Activated CD4-positive, alpha-beta T cell treated with anti-CD3 and anti-CD28 coated beads, Interleukin-2, amount 50 U/mL, for 24 hours (primary cell): ENCODE data around the gene PGD.
"Not testable (repeated sequence)": the region's sequence is repeated elsewhere in the genome, so short reads cannot be mapped to it uniquely, and the experiment has no call there.

ENCODE experiments used
- DNase-seq, 2 donors: peaks; one replicate each; pipeline ENCODE4 v3.0.0-alpha.2; 2020; ENCODE audit warnings: low read depth in 1 of 2, low spot score in 1 of 2

Gene PGD

DNA sequence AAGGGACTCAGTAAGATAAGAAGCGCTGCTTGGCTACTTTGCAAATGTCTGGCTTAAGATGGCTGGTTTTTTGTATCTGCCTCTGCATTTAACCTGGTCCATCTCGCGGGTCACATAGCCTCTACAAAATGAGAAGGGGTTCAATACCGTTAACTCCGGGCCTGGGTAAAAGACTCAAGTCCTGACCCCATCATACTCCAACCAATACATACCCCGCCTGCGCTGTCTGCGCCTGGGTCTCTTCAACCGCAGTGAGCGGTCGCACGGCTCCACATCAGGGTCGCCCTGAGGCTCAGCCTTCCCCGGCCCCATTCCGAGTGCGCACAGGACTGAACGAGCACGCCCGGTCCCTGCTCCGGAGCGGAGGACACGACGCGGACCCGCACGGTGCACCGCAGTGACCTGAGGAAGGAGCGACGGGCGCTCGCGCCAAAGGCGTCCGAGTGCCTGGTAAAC, 558 bp upstream of the PGD start:
- no peak for DNase-seq

DNA sequence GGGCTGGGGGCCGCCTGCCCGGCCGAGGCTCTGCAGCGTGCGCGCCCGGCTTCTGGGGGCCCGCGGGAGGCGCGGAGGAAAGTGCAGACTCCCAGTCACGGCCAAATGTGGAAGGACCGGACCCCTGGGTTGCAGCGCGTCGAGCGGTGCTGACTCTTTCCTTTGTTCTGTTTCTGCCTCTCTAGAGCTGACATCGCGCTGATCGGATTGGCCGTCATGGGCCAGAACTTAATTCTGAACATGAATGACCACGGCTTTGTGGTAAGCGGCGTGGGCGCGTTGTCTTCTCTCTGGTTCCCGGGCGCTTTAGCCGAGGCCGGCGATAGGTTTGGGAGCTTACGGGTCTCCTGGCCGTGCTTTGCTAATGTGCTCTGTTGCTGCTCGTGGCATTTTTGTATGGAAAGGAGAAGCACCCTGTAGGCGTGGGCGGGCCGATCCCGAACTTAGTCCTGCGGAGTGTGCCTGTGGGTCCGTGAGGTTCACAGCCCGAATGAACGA, 629 bp downstream of the PGD start:
- DNase-seq, result no peak

- no peak for DNase-seq
Measured at GRCh38 chr1:10400013-10400412, 1.1 kb downstream of the PGD start.

DNA sequence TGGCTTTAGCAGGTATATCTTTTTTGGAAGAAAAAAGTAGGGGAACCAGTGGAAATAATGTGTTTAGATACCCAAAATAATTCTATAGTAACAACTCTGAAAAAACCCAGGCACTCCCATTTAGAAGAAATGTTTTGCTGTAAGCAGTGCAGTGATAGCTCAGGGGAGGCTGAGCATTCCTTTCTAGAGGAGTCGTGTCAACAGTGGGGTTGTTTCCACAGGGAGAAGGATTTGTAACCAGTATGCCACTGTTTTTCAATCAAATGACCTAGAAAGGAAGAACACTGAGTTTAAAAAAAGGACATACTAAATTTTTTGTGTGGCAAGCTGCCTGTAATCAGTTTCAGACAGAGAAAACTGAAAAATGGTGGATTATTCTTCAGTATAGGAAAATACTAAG, 2.4 kb downstream of the PGD start:
- no peak for DNase-seq

DNA sequence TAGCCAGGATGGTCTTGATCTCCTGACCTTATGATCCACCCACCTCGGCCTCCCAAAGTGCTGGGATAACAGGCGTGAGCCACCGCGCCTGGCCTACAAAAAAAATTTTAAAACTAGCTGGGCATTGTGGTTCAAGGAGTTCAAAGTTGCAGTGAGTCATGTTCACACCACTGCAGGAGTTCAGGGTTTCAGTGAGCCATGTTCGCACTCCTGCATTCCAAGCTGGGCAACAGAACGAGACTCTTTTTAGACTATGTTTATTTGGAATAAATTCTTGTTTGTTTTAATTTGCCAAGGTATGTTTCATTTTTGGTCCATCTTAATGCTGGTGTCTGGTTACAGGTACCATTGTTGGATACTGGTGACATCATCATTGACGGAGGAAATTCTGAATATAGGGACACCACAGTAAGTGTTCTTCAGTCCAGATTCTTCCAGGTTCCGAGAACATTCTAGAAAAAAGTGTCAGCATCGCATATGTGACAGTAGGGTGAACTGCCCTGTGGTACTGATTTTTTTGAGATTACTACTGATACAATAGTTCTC, 3.9 kb downstream of the PGD start:
- no peak for DNase-seq

GRCh38 chr1:10407201-10407600, 8.3 kb downstream of the PGD start:
- DNase-seq, result no peak

DNA sequence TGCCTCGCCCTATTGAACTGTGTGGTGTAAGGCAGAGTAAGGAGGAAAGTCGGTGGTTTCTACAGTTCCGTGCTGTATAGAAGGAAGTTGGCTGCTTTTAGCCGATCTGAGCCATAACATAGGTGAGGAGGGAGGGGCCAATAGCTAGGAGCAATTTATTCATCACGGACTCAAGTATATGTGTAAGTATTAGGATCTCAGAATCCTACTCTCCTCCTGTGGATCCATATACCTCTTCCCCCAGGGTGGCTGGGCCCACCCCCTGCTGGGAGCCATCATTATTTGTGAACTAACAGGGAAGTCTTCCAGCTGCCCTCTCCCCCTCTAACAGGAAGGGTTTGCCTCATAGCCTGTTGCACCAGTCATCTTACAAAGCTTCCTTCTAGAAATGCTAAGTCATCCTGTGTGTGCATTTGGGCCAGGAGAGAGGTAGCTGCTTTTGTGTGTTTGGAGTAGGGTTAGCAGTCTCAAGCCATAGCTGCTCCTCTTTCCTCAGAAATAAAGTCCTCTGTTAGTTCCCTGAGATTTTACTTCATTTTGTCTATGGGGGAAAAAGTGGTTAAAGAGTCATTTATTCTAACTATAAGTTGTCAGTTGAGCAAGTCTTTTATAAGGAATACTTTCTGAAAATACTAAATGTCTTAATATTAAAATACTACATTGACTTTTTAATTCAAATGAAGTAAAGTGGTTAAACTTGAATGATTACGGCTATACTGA, 16.5 kb downstream of the PGD start:
- DNase-seq, result no peak

DNA sequence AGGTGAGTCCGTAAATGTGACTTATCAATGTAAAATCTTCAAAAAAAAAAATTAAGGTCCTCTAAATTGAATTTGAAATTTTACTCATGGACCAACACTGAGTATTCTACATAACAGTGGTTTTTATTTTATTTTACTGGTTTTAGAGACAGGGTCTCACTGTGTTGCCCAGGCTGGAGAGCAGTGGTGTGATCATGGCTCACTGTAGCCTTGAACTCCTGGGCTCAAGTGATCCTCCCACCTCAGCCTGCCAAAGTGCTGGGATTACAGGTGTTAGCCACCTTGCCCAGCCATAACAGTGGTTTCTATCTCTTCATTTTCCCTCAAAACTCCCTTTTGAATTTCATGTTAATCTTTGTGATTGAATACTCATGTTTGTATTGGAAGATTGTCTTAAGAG, 17.1 kb downstream of the PGD start:
- not testable (repeated sequence) for DNase-seq

DNA sequence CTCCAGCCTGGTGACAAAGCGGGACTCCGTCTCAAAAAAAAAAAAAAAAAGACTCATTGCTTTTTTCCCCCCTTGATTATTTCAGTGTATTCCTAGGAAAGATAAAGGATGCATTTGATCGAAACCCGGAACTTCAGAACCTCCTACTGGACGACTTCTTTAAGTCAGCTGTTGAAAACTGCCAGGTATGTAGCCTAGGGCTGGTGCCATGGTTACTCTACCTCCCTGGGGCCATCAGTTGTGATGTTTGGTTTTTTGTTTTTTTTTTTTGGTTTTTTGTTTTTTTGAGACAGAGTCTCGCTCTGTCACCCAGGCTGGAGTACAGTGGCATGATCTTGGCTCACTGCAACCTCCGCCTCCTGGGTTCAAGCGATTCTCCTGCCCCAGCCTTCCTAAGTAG, 19.9 kb downstream of the PGD start:
- DNase-seq, result not testable (repeated sequence)

- no peak for DNase-seq
Measured at GRCh38 chr1:10419351-10419750, 20.5 kb downstream of the PGD start.

DNA sequence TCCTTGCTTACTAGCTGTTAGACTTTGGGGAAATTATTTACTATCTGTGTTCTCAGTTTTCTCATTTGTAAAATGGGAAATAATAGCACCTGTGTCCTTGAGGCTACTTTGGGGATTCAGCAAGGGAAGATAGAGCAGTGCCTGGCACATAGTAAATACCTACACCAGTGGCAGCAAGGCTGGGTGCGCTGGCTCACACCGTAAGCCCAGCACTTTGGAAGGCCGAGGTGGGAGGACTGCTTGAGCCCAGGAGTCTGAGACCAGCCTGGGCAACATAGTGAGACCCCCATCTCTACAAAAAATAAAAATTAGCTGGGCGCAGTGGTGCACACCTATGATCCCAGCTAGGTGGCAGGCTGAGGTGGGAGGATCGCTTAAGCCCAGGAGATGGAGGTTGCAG, 22.8 kb downstream of the PGD start:
- no peak for DNase-seq

DNA sequence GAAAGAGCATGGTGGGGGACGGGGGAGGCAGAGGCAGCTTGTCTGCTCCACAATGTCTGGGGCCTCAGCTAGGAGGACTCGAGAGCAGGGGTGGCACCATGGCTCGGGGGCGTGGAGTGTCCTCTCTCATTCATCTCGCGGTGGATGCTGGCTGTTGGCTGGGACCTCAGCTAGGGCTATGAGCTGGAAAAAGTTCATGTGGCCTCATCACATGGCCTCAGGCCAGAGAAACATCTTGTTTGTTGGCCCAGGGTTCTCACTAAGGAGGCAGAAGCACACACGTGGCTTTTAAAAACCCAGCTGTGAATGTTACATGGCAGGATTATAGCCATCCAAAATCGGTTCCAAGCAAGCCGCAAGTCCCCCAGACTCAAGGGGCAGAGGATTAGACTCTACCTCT, 25.2 kb downstream of the PGD start:
- DNase-seq, result no peak

GRCh38 chr1:10424651-10425050, 25.8 kb downstream of the PGD start:
- DNase-seq, result no peak

- DNase-seq, result not testable (repeated sequence)
Measured at GRCh38 chr1:10425826-10426534, 27.1 kb downstream of the PGD start.

DNA sequence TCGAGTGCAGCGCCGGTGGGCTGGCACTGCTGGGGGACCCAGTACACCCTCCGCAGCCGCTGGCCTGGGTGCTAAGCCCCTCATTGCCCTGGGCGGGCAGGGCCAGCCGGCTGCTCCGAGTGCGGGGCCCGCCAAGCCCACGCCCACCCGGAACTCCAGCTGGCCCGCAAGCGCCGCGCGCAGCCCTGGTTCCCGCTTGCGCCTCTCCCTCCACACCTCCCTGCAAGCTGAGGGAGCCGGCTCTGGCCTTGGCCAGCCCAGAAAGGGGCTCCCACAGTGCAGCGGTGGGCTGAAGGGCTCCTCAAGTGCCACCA, 27.6 kb downstream of the PGD start:
- not testable (repeated sequence) for DNase-seq

- DNase-seq, result no peak
Measured at GRCh38 chr1:10428984-10429383, 30.1 kb downstream of the PGD start.

GRCh38 chr1:10429868-10430215, 31.0 kb downstream of the PGD start:
- DNase-seq, result peak in 1 of 2 donors; percentile 1

DNA sequence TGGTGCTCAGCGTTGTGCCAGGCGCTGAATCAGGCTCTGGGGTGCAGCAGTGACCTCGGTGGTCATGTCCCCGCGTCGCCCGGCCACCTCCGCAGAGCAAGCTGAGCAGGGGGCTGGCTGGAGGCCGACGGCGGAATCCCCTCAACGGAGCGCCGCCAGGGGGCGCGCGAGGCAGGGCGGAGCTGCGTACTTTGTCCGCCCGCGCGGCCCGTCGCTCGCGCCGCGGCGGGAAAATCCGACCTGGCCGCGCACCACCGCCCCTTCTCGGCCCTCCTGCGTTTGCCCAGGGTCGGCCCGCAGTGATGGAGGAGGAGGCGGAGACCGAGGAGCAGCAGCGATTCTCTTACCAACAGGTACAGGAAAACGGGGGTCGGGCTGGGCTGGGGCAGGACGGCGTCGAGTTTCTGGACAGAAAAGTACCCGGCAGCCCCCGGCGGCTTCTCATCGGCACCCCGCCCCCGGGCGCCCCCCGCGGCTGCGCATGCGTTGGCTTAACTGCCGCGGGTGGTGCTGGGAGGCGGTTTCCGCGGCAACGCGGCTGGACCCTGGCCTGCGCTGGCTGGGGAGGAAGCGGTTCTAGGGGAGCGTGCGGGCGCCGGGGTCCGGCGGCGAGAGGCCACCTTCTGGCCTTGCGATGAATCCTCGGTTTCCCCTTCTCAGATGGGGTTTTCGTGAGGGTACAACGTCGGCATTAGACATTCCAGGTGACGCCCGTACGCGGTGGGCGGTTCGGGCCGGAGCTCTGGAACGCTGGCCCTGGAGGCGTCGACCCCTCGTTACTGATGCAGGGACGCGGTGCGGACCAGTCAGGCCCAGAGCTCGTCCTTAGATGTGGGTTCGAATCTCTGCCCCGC, 31.6 kb downstream of the PGD start, which contains the start of gene CENPS:
Gene CENPS (plus strand): TSS at position 218 of the 854 bp plus-strand sequence. CDS start 85 bp downstream, at position 303.
- peak; percentile 86 to 88 for DNase-seq

DNA sequence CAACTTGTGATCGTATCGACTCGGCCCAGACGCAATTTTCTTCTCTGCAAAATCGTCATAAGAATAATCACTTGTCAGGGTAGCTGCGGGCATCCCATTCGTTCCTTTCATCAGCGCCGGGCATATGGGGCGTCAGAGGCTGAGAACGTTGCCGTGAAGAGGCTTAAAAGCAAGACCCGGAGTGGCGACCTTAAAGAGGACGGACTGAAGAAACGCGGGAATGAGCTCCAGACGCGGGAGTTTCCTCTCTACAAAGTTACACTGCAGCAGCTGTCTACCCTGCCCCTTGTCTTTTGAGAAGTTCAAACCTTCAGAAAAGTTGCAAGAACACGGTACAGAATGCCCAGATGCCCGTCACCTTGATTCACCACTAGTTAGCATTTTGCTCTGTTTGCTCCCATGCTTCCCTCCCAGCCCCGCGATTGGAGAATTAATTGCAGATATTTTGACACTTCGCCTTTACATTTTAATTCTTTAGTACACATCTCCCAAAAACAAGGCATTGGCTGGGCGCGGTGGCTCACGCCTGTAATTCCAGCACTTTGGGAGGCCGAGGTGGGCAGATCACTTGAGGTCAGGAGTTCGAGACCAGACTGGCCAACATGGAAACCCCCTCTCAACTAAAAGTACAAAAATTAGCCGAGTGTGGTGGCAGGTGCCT, 32.3 kb downstream of the PGD start:
- no peak for DNase-seq

DNA sequence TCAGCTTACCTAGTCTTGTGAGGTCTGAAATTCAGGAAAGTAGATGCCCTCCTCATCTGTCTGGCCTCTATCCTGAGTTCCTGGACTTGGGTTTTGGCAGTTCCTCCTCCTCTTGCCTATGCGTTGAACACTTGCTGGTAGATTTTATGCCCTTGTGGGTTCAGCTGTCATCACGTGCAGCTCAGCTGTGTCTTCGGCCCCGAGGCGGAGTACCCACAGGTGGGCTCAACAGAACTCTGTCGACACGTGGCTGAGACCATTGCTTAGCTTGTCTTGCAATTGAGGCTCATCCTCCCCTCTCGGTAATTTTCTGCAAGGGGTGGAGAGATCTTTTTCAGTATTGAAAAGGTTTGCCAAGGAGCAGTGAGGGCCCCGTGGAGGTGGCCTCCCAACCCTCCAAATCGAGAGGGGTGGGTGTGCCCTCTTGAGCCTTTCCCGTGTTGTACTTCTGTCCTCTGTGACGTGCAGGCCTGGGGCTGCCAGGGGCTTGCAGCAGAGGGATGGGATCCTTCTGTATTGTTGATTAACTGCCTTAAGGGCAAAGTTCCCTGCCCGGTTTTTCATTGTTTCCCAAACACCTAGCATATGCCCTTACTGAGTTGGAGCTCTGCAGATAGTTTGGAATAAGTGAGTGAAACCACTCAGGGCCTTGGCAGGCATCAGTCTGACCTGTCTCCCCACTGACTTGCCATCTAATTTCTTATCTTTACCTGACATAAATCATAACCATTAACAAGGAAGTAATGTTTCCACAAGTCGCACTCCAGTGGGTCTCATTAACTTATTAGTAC, 34.2 kb downstream of the PGD start:
- no peak for DNase-seq
